Upper lobe of left lung (tissue), 6 donors: ENCODE data around the gene TNS1. TPM values are rescaled to one million over a fixed set of nuclear protein-coding genes. Genes with fewer than 3 reads are reported as not detected.

ENCODE experiments used
- ATAC-seq, 2 donors: fragments of 200-7000 bp; cut with Tn5 transposase; one replicate each; pipeline ENCODE4 v1.9.1; 2022; ENCODE audit warnings: mild to moderate bottlenecking in 2 of 2, moderate library complexity in 2 of 2; ENCODE audit not compliant: low FRiP score in 2 of 2
- DNase-seq, 2 donors: peaks; one replicate each; pipeline ENCODE4 v3.0.0-alpha.2; 2019 to 2020
- H3K27ac ChIP-seq, 4 donors: fragments of 200-600 bp; sonication (generic); one replicate each; pipeline ENCODE4 v1.5.1; 2016 to 2019
- H3K27me3 ChIP-seq, 4 donors: fragments of 200-600 bp; sonication (generic); one replicate each; pipeline ENCODE4 v1.5.1; 2017 to 2019
- H3K36me3 ChIP-seq, 4 donors: fragments of 200-600 bp; sonication (generic); one replicate each; pipeline ENCODE4 v1.5.1; 2016 to 2019
- H3K4me1 ChIP-seq, 4 donors: fragments of 200-600 bp; sonication (generic); one replicate each; pipeline ENCODE4 v1.5.1; 2018 to 2019
- H3K4me3 ChIP-seq, 4 donors: fragments of 200-600 bp; sonication (generic); one replicate each; pipeline ENCODE4 v1.5.1; 2017 to 2019; ENCODE audit warnings: mild to moderate bottlenecking in 2 of 4, moderate library complexity in 1 of 4
- H3K9me3 ChIP-seq, 4 donors: fragments of 200-600 bp; sonication (generic); one replicate each; pipeline ENCODE4 v1.5.1; 2018 to 2019
- EP300 ChIP-seq, 4 donors: sonication (generic); formaldehyde crosslinking; IDR thresholded peaks; one replicate each; pipeline ENCODE4 v1.5.1; 2017; ENCODE audit warnings: antibody characterized with exemption in 4 of 4, control low read depth in 2 of 4
- POLR2A ChIP-seq, 4 donors: fragments of 450-650 bp; IDR thresholded peaks; one replicate each; pipeline ENCODE4 v1.5.1; 2016 to 2017; ENCODE audit warnings: antibody characterized with exemption in 4 of 4, mild to moderate bottlenecking in 2 of 4
- POLR2AphosphoS5 ChIP-seq, 2 donors: sonication (generic); formaldehyde crosslinking; IDR thresholded peaks; one replicate each; pipeline ENCODE4 v1.5.1; 2017; ENCODE audit warnings: antibody characterized with exemption in 2 of 2
- WGBS, 2 donors: methylation state at CpG; one replicate each; pipeline ENCODE4 v1.1.5; 2017 to 2018; 5-methylcytosine and 5-hydroxymethylcytosine counted together
- total RNA-seq, 6 donors: library from RNA; depleted of rRNA in 4 of 6; stranded (reverse); fragments of >200 nt in 4 of 6; gene quantifications; one replicate each; pipeline versions ENCODE4 v1.1.0 to v1.2.1, GENCODE V29; 2016 to 2021
- TF ChIP-seq, protein P1 (sequence below), 6 experiments: fragments of 450-650 bp in 4 of 6; fragments of 200-600 bp in 2 of 6; sonication (generic) in 2 of 6; IDR thresholded peaks; one replicate each; pipeline ENCODE4 v1.5.1; 2016 to 2019; ENCODE audit warnings: antibody characterized with exemption in 6 of 6
- donor health status: DM: no; HTN: no; CAD: no; lungs with moderate emphysema.
- donor health status: DM: no; HTN: yes; CAD: no; lungs with severe emphysema.

Gene TNS1
- total RNA-seq, 6 donors from 2014 or later, result 325 to 1,095 (median 550) TPM

GRCh38 chr2:217930761-217931563, 71.8 kb downstream of the TNS1 start:
- DNase-seq (no peak), ATAC-seq (no peak)
- TF ChIP-seq POLR2AphosphoS5 (IDR thresholded peaks at IDR 0.05) (no peak), EP300 (IDR thresholded peaks at IDR 0.05) (no peak), POLR2A (IDR thresholded peaks at IDR 0.05) (no peak)
- TF ChIP-seq, protein P1, sequence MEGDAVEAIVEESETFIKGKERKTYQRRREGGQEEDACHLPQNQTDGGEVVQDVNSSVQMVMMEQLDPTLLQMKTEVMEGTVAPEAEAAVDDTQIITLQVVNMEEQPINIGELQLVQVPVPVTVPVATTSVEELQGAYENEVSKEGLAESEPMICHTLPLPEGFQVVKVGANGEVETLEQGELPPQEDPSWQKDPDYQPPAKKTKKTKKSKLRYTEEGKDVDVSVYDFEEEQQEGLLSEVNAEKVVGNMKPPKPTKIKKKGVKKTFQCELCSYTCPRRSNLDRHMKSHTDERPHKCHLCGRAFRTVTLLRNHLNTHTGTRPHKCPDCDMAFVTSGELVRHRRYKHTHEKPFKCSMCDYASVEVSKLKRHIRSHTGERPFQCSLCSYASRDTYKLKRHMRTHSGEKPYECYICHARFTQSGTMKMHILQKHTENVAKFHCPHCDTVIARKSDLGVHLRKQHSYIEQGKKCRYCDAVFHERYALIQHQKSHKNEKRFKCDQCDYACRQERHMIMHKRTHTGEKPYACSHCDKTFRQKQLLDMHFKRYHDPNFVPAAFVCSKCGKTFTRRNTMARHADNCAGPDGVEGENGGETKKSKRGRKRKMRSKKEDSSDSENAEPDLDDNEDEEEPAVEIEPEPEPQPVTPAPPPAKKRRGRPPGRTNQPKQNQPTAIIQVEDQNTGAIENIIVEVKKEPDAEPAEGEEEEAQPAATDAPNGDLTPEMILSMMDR (IDR thresholded peaks at IDR 0.05), result no peak
- peak overlapping the region in 1 of 4 donors; percentile 15 for H3K4me3 ChIP-seq
- peaks cover 0 to 13% (median 0%) of the 10 kb centered on the region in 4 donors for H3K36me3 ChIP-seq
- H3K4me1 ChIP-seq, result peaks cover 99 to 100% (median 99%) of the 10 kb centered on the region in 4 donors
- peak overlapping the region; percentile 86 to 99 (median 92) for H3K27ac ChIP-seq
- no peaks in the 10 kb centered on the region for H3K27me3 ChIP-seq
- no peaks in the 10 kb centered on the region for H3K9me3 ChIP-seq
- 36 to 43% methylated on average over 7 to 11 of the region's 11 CpGs for WGBS, 2 donors

GRCh38 chr2:217929757-217930707, 72.8 kb downstream of the TNS1 start:
- Histone ChIP-seq H3K4me3 (peak overlapping the region in 1 of 4 donors; percentile 26), H3K27ac (peak overlapping the region; percentile 86 to 99 (median 92)), H3K4me1 (peaks cover 93 to 100% (median 96%) of the 10 kb centered on the region in 4 donors), H3K9me3 (no peaks in the 10 kb centered on the region), H3K36me3 (peaks cover 0 to 16% (median 0%) of the 10 kb centered on the region in 4 donors), H3K27me3 (no peaks in the 10 kb centered on the region)
- ATAC-seq (peak; percentile 43 to 85), DNase-seq (peak in 1 of 2 donors; percentile 79)
- TF ChIP-seq EP300 (IDR thresholded peaks at IDR 0.05) (peak in 2 of 4 donors; percentile 33 to 55), POLR2AphosphoS5 (IDR thresholded peaks at IDR 0.05) (peak; percentile 52 to 78)
- TF ChIP-seq, protein P1 (IDR thresholded peaks at IDR 0.05), result no peak
- 63 to 76% methylated on average over 14 of the region's 14 CpGs for WGBS, 2 donors

GRCh38 chr2:217929272-217929671, 73.5 kb downstream of the TNS1 start:
- DNase-seq (peak in 1 of 2 donors; percentile 71), ATAC-seq (peak; percentile 2)
- no peak for TF ChIP-seq POLR2A (IDR thresholded peaks at IDR 0.05)
- TF ChIP-seq POLR2AphosphoS5 (IDR thresholded peaks at IDR 0.05), result no peak
- TF ChIP-seq EP300 (IDR thresholded peaks at IDR 0.05), result no peak

DNA sequence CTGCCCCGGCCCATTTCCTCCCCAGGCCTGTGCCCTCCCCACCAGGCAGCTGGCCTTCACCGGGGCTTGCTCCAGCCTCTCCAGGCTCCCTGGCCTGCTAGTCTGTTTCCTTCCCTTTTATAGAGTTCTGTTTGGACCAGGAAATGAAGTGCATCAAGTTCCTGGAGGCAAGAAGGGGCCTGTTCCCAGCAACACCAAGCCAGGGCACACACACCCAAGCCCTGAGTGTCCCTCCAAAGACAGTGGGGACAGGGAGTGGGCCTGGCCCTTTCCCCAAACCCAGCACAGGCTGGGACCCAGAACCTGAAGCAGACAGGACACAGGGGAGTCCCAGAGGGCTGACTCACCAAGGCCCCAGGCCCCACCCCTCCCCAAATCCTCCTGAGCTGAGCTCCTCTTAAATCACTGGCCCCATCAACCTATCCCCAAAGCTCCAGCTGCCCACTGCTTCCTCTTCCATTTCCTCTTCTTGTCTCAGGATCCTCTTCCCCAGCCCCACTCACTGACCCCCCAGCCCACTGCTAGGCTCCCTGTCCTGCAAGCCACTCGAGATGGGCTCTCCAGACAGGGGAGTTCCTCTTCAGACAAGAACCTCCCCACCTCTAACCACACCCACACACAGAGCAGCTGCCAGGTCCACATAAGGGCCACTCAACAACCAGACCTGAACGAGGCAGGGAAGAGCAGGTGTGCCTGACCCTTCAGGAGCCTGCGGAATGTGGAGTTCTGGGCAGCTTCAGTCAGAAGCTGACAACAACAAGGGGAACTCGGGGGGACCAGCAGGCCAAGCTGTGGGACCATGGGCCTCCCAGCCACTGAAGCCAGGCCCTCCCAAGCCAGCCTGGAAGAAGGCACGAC, 74.2 kb downstream of the TNS1 start:
- H3K4me3 ChIP-seq, result peak overlapping the region in 1 of 4 donors; percentile 26
- DNase-seq (peak; percentile 66 to 91), ATAC-seq (peak; percentile 66 to 91)
- peaks cover 0 to 20% (median 0%) of the 10 kb centered on the region in 4 donors for H3K36me3 ChIP-seq
- H3K27ac ChIP-seq, result peak overlapping the region; percentile 86 to 99 (median 92)
- WGBS, 2 donors, result 28 to 45% methylated on average over 3 to 7 of the region's 7 CpGs
- H3K9me3 ChIP-seq, result no peaks in the 10 kb centered on the region
- no peaks in the 10 kb centered on the region for H3K27me3 ChIP-seq
- TF ChIP-seq EP300 (IDR thresholded peaks at IDR 0.05) (peak; percentile 25 to 88 (median 74)), POLR2A (IDR thresholded peaks at IDR 0.05) (peak in 1 of 4 donors; percentile 36), POLR2AphosphoS5 (IDR thresholded peaks at IDR 0.05) (peak; percentile 70 to 83)
- TF ChIP-seq, protein P1 (IDR thresholded peaks at IDR 0.05), result no peak
- H3K4me1 ChIP-seq, result peaks cover 86 to 100% (median 93%) of the 10 kb centered on the region in 4 donors

More at GRCh38 chr2:217929272-217929671, 73.5 kb downstream of the TNS1 start:
- peaks cover 86 to 100% (median 93%) of the 10 kb centered on the region in 4 donors for H3K4me1 ChIP-seq
- H3K9me3 ChIP-seq, result no peaks in the 10 kb centered on the region
- no peaks in the 10 kb centered on the region for H3K27me3 ChIP-seq
- 37 to 48% methylated on average over 4 to 8 of the region's 8 CpGs for WGBS, 2 donors
- H3K27ac ChIP-seq, result peak overlapping the region; percentile 86 to 99 (median 92)
- H3K4me3 ChIP-seq, result peak overlapping the region in 1 of 4 donors; percentile 26
- peaks cover 0 to 20% (median 0%) of the 10 kb centered on the region in 4 donors for H3K36me3 ChIP-seq
